OCI-LY3 (cell line): ENCODE measurements around the gene DPP6.

Experiments used
- H2AFZ ChIP-seq: fragments of 200-600, 300-600 bp; shearing (Covaris generic); 2 replicates; pipeline ENCODE4 v1.6.0; 2014; ENCODE audit warnings: antibody characterized with exemption, low read depth, low read length
- H3K27ac ChIP-seq: fragments of 200-600, 300-600 bp; sonication (generic); 2 replicates; pipeline ENCODE4 v1.5.1; 2014; ENCODE audit warnings: mild to moderate bottlenecking, low read length, moderate library complexity, mixed read lengths
- H3K27me3 ChIP-seq: fragments of 200-600, 300-600 bp; sonication (generic); 2 replicates; pipeline ENCODE4 v1.6.1; 2014; ENCODE audit warnings: low read depth, low read length, mixed read lengths
- H3K36me3 ChIP-seq: fragments of 200-600, 300-600 bp; sonication (generic); replicated peaks from 2 replicates; pipeline ENCODE3; 2014; ENCODE audit warnings: low read depth, low read length, mixed read lengths
- H3K4me1 ChIP-seq: fragments of 300-600, 200-600 bp; sonication (generic); 2 replicates; pipeline ENCODE4 v1.6.1; 2014; ENCODE audit warnings: low read length, mixed read lengths
- H3K4me2 ChIP-seq: fragments of 200-600, 300-600 bp; sonication (generic); 2 replicates; pipeline ENCODE4 v1.6.1; 2014; ENCODE audit warnings: low read length, mixed read lengths
- H3K4me3 ChIP-seq: fragments of 300-600, 200-600 bp; sonication (generic); 2 replicates; pipeline ENCODE4 v1.5.1; 2014; ENCODE audit warnings: antibody characterized with exemption, mild to moderate bottlenecking, low read length, moderate library complexity
- H3K79me2 ChIP-seq: fragments of 300-600, 200-600 bp; shearing (Covaris generic); 2 replicates; pipeline ENCODE4 v1.6.1; 2014; ENCODE audit warnings: mild to moderate bottlenecking, low read length, mixed read lengths
- H3K9ac ChIP-seq: fragments of 300-600, 200-600 bp; shearing (Covaris generic); 2 replicates; pipeline ENCODE4 v1.6.0; 2014; ENCODE audit warnings: mild to moderate bottlenecking, low read length, moderate library complexity
- H3K9me3 ChIP-seq: fragments of 200-600, 300-600 bp; shearing (Covaris generic); 2 replicates; pipeline ENCODE4 v1.6.1; 2014; ENCODE audit warnings: low read length, mixed read lengths; ENCODE audit not compliant: insufficient read depth
- H4K20me1 ChIP-seq: fragments of 200-600, 300-600 bp; sonication (generic); 2 replicates; pipeline ENCODE4 v1.6.1; 2016; ENCODE audit warnings: low read length, mixed read lengths; ENCODE audit not compliant: insufficient read depth
- CTCF ChIP-seq: fragments of 200-600, 300-600 bp; sonication (generic); IDR thresholded peaks from 2 replicates; pipeline ENCODE4 v1.5.1; 2014; ENCODE audit warnings: antibody characterized with exemption, low read length, low read depth
- EZH2phosphoT487 ChIP-seq: fragments of 200-600 bp; shearing (Covaris generic); IDR thresholded peaks from 2 replicates; pipeline ENCODE4 v1.6.1; 2018; ENCODE audit warnings: antibody characterized with exemption, mixed run types, low read depth

Gene DPP6

GRCh38 chr7:154553711-154554265, 501.6 kb downstream of the DPP6 start:
- Histone ChIP-seq H4K20me1 (no peaks in the 10 kb centered on the region), H3K27ac (no peak overlapping the region), H3K4me2 (no peak overlapping the region), H3K79me2 (no peaks in the 10 kb centered on the region), H3K36me3 (no peaks in the 10 kb centered on the region), H3K4me1 (no peaks in the 10 kb centered on the region), H3K9me3 (no peaks in the 10 kb centered on the region), H3K4me3 (no peak overlapping the region), H3K9ac (no peak overlapping the region), H3K27me3 (no peaks in the 10 kb centered on the region), H2AFZ (no peak overlapping the region)
- TF ChIP-seq EZH2phosphoT487 (no peak), CTCF (no peak)

GRCh38 chr7:154559454-154559853, 507.3 kb downstream of the DPP6 start:
- no peaks in the 10 kb centered on the region for H3K27me3 ChIP-seq
- no peak overlapping the region for H2AFZ ChIP-seq
- H3K36me3 ChIP-seq, result no peaks in the 10 kb centered on the region
- TF ChIP-seq EZH2phosphoT487 (no peak), CTCF (no peak)
- H3K79me2 ChIP-seq, result no peaks in the 10 kb centered on the region
- no peaks in the 10 kb centered on the region for H4K20me1 ChIP-seq
- H3K27ac ChIP-seq, result no peak overlapping the region
- no peaks in the 10 kb centered on the region for H3K4me1 ChIP-seq
- no peak overlapping the region for H3K4me2 ChIP-seq
- H3K9me3 ChIP-seq, result no peaks in the 10 kb centered on the region
- no peak overlapping the region for H3K4me3 ChIP-seq
- no peak overlapping the region for H3K9ac ChIP-seq

GRCh38 chr7:154564676-154565075, 512.5 kb downstream of the DPP6 start:
- no peak overlapping the region for H3K4me3 ChIP-seq

GRCh38 chr7:154566877-154567276, 514.7 kb downstream of the DPP6 start:
- no peak overlapping the region for H3K9ac ChIP-seq
- no peaks in the 10 kb centered on the region for H4K20me1 ChIP-seq
- no peaks in the 10 kb centered on the region for H3K27me3 ChIP-seq
- no peak overlapping the region for H3K4me2 ChIP-seq
- H3K4me1 ChIP-seq, result no peaks in the 10 kb centered on the region
- H3K4me3 ChIP-seq, result no peak overlapping the region
- H3K79me2 ChIP-seq, result no peaks in the 10 kb centered on the region
- H2AFZ ChIP-seq, result no peak overlapping the region
- H3K9me3 ChIP-seq, result no peaks in the 10 kb centered on the region
- no peak for TF ChIP-seq EZH2phosphoT487
- TF ChIP-seq CTCF, result peak; percentile 17
- no peaks in the 10 kb centered on the region for H3K36me3 ChIP-seq
- H3K27ac ChIP-seq, result no peak overlapping the region

More at GRCh38 chr7:154564676-154565075, 512.5 kb downstream of the DPP6 start:
- Histone ChIP-seq H3K79me2 (no peaks in the 10 kb centered on the region), H3K9me3 (no peaks in the 10 kb centered on the region), H3K9ac (no peak overlapping the region), H3K27ac (no peak overlapping the region), H3K27me3 (no peaks in the 10 kb centered on the region), H3K4me1 (no peaks in the 10 kb centered on the region), H2AFZ (no peak overlapping the region), H3K4me2 (no peak overlapping the region), H3K36me3 (no peaks in the 10 kb centered on the region), H4K20me1 (no peaks in the 10 kb centered on the region)
- no peak for TF ChIP-seq EZH2phosphoT487
- TF ChIP-seq CTCF, result no peak
